ENCODE results near the gene KIR2DL3.
"Not testable (repeated sequence)": the region's sequence is repeated elsewhere in the genome, so short reads cannot be mapped to it uniquely, and the experiment has no call there.

KIR2DL3 gene

GRCh38 chr19:54696117-54696548 lies 42.2 kb upstream of the KIR2DL3 start:
- no peaks in the 10 kb centered on the region for H3K27me3 ChIP-seq (ENCODE audit: low read length)
- H3K36me3 ChIP-seq (ENCODE audit: low read length) = no peaks in the 10 kb centered on the region
- H2AFZ ChIP-seq (ENCODE audit: low read depth, low read length, severe bottlenecking) = no peak overlapping the region
- no peaks in the 10 kb centered on the region for H3K79me2 ChIP-seq (ENCODE audit: insufficient read depth, low read length)
- H3K27ac ChIP-seq (ENCODE audit: low read depth, low read length) = no peak overlapping the region
- H3K4me2 ChIP-seq (ENCODE audit: low read depth, low read length, poor library complexity, severe bottlenecking) = no peak overlapping the region
- no peak overlapping the region for H3K9ac ChIP-seq (ENCODE audit: low read length)
- no peaks in the 10 kb centered on the region for H3F3A ChIP-seq (ENCODE audit: insufficient read depth)
- no peaks in the 10 kb centered on the region for H3K9me2 ChIP-seq (replicated peaks; ENCODE audit: insufficient read depth, low read length)
- H3K4me3 ChIP-seq (ENCODE audit: insufficient read depth, low read length, poor library complexity, severe bottlenecking) = no peak overlapping the region
- no peak for TF ChIP-seq EZH2phosphoT487 (conservative IDR thresholded peaks at IDR 0.05; ENCODE audit: low read length)
- no peak for TF ChIP-seq CTCF (IDR thresholded peaks at IDR 0.05; ENCODE audit: insufficient read depth, low read length, poor library complexity, severe bottlenecking)
- no peaks in the 10 kb centered on the region for H4K20me1 ChIP-seq (ENCODE audit: low read depth, low read length)
- H3K9me3 ChIP-seq (ENCODE audit: insufficient read depth, low read length) = no peaks in the 10 kb centered on the region

GRCh38 chr19:54696766-54697165 lies 41.5 kb upstream of the KIR2DL3 start:
- TF ChIP-seq CTCF (IDR thresholded peaks at IDR 0.05; ENCODE audit: insufficient read depth, low read length, poor library complexity, severe bottlenecking) = no peak
- TF ChIP-seq EZH2phosphoT487 (conservative IDR thresholded peaks at IDR 0.05; ENCODE audit: low read length) = no peak
- Histone ChIP-seq H3K36me3 (ENCODE audit: low read length) (no peaks in the 10 kb centered on the region), H3K9me3 (ENCODE audit: insufficient read depth, low read length) (no peaks in the 10 kb centered on the region), H3K9me2 (replicated peaks; ENCODE audit: insufficient read depth, low read length) (no peaks in the 10 kb centered on the region), H3K4me2 (ENCODE audit: low read depth, low read length, poor library complexity, severe bottlenecking) (no peak overlapping the region), H4K20me1 (ENCODE audit: low read depth, low read length) (no peaks in the 10 kb centered on the region), H3K4me3 (ENCODE audit: insufficient read depth, low read length, poor library complexity, severe bottlenecking) (no peak overlapping the region), H3K27me3 (ENCODE audit: low read length) (no peaks in the 10 kb centered on the region), H3F3A (ENCODE audit: insufficient read depth) (no peaks in the 10 kb centered on the region), H3K27ac (ENCODE audit: low read depth, low read length) (no peak overlapping the region), H3K79me2 (ENCODE audit: insufficient read depth, low read length) (no peaks in the 10 kb centered on the region), H3K9ac (ENCODE audit: low read length) (no peak overlapping the region), H2AFZ (ENCODE audit: low read depth, low read length, severe bottlenecking) (no peak overlapping the region)

GRCh38 chr19:54697716-54698115 lies 40.6 kb upstream of the KIR2DL3 start:
- not testable (repeated sequence) for H3K9me2 ChIP-seq (replicated peaks; ENCODE audit: insufficient read depth, low read length); H3K27me3 ChIP-seq (ENCODE audit: low read length); H3F3A ChIP-seq (ENCODE audit: insufficient read depth); H3K79me2 ChIP-seq (ENCODE audit: insufficient read depth, low read length); H3K27ac ChIP-seq (ENCODE audit: low read depth, low read length); H4K20me1 ChIP-seq (ENCODE audit: low read depth, low read length); H3K9me3 ChIP-seq (ENCODE audit: insufficient read depth, low read length); H3K4me2 ChIP-seq (ENCODE audit: low read depth, low read length, poor library complexity, severe bottlenecking); H3K9ac ChIP-seq (ENCODE audit: low read length); H3K36me3 ChIP-seq (ENCODE audit: low read length); H3K4me3 ChIP-seq (ENCODE audit: insufficient read depth, low read length, poor library complexity, severe bottlenecking); H2AFZ ChIP-seq (ENCODE audit: low read depth, low read length, severe bottlenecking)

- Histone ChIP-seq H3K27me3 (ENCODE audit: low read length) (no peaks in the 10 kb centered on the region), H3K79me2 (ENCODE audit: insufficient read depth, low read length) (no peaks in the 10 kb centered on the region), H3K9me3 (ENCODE audit: insufficient read depth, low read length) (no peaks in the 10 kb centered on the region; the same call in 1 of the 2 replicates)
These were observed 33.4 kb upstream of the KIR2DL3 start for GRCh38 chr19:54704928-54705327.

More at GRCh38 chr19:54704928-54705327, 33.4 kb upstream of the KIR2DL3 start:
- no peak overlapping the region for H3K9ac ChIP-seq (ENCODE audit: low read length)
- H4K20me1 ChIP-seq (ENCODE audit: low read depth, low read length) = no peaks in the 10 kb centered on the region
- no peaks in the 10 kb centered on the region for H3K36me3 ChIP-seq (ENCODE audit: low read length)
- no peak for TF ChIP-seq EZH2phosphoT487 (conservative IDR thresholded peaks at IDR 0.05; ENCODE audit: low read length)
- no peak for TF ChIP-seq CTCF (IDR thresholded peaks at IDR 0.05; ENCODE audit: insufficient read depth, low read length, poor library complexity, severe bottlenecking)
- no peak overlapping the region for H3K4me2 ChIP-seq (ENCODE audit: low read depth, low read length, poor library complexity, severe bottlenecking)
- H3K9me2 ChIP-seq (replicated peaks; ENCODE audit: insufficient read depth, low read length) = no peaks in the 10 kb centered on the region
- no peak overlapping the region for H2AFZ ChIP-seq (ENCODE audit: low read depth, low read length, severe bottlenecking)
- no peak overlapping the region for H3K27ac ChIP-seq (ENCODE audit: low read depth, low read length)
- H3F3A ChIP-seq (ENCODE audit: insufficient read depth) = no peaks in the 10 kb centered on the region
- no peak overlapping the region for H3K4me3 ChIP-seq (ENCODE audit: insufficient read depth, low read length, poor library complexity, severe bottlenecking)
